Measurements from ENCODE around the gene GOLGA8K.
"Not testable (repeated sequence)": the region's sequence is repeated elsewhere in the genome, so short reads cannot be mapped to it uniquely, and the experiment has no call there.

DNA sequence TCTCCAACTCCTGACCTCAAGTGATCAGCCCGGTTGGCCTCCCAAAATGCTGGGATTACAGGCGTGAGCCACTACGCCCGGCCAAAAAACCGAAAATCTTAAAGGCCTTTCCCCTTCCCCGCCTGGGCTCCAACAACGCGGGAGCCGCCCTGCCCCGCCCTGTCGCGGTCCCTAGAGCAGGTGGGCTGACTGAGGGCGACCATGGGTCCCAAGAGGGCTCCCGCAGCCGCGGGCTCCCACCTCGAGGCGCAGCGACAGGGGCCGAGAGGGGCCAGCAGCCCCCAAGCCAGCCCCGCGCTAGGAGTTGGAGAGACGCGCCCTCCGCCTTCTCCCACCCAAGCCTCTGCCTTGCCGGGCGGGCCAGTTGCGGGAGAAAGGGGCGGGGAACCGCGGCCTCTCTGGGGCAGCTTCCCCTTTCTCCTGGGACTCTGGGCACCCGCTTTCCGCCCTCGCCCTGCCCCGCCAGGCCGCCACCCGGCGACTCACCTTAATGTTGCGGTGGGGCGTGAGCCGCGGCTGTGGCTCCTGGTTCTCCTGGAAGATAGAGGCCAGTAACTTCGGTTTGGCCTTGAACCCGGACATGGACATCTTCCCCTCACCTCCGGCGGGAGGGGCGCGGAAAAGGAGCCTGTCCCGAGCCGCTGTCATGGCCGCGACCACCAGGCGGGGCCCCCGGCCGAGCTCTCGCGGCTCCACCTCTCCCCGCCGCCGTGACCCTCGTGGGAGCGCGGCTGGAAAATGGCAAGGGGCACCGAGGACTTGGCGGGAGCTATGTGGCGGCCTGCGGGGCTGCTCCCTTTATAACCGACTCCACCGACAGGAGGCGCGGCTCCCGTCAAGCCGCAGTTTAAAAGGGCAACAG is 31.2 kb upstream of the GOLGA8K start:
- TF ChIP-seq, protein P1, sequence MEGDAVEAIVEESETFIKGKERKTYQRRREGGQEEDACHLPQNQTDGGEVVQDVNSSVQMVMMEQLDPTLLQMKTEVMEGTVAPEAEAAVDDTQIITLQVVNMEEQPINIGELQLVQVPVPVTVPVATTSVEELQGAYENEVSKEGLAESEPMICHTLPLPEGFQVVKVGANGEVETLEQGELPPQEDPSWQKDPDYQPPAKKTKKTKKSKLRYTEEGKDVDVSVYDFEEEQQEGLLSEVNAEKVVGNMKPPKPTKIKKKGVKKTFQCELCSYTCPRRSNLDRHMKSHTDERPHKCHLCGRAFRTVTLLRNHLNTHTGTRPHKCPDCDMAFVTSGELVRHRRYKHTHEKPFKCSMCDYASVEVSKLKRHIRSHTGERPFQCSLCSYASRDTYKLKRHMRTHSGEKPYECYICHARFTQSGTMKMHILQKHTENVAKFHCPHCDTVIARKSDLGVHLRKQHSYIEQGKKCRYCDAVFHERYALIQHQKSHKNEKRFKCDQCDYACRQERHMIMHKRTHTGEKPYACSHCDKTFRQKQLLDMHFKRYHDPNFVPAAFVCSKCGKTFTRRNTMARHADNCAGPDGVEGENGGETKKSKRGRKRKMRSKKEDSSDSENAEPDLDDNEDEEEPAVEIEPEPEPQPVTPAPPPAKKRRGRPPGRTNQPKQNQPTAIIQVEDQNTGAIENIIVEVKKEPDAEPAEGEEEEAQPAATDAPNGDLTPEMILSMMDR (IDR thresholded peaks at IDR 0.05; ENCODE audit: low read depth, low read length, missing input control) = not testable (repeated sequence)
- TF ChIP-seq FOXA1 (IDR thresholded peaks at IDR 0.05); YY1 (IDR thresholded peaks at IDR 0.05); EGR1 (IDR thresholded peaks at IDR 0.05; ENCODE audit: low read depth in 2 of 2); RAD21 (IDR thresholded peaks at IDR 0.05): not testable (repeated sequence)
- TF ChIP-seq, protein P2, sequence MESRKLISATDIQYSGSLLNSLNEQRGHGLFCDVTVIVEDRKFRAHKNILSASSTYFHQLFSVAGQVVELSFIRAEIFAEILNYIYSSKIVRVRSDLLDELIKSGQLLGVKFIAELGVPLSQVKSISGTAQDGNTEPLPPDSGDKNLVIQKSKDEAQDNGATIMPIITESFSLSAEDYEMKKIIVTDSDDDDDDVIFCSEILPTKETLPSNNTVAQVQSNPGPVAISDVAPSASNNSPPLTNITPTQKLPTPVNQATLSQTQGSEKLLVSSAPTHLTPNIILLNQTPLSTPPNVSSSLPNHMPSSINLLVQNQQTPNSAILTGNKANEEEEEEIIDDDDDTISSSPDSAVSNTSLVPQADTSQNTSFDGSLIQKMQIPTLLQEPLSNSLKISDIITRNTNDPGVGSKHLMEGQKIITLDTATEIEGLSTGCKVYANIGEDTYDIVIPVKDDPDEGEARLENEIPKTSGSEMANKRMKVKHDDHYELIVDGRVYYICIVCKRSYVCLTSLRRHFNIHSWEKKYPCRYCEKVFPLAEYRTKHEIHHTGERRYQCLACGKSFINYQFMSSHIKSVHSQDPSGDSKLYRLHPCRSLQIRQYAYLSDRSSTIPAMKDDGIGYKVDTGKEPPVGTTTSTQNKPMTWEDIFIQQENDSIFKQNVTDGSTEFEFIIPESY (IDR thresholded peaks at IDR 0.05) = not testable (repeated sequence)
